H9 (cell line): ENCODE results near the gene LTBP2. TPM values are rescaled to one million over a fixed set of nuclear protein-coding genes. Genes with fewer than 3 reads are reported as not detected.

Experiments
- DNase-seq: peaks from one replicate; pipeline ENCODE4 v3.0.0-alpha.2; 2017
- H2AFZ ChIP-seq: one replicate; pipeline ENCODE4 v1.6.1; 2013; ENCODE audit warnings: mild to moderate bottlenecking, low read length, control low read depth, moderate library complexity
- H2AK5ac ChIP-seq: 2 replicates; pipeline ENCODE4 v1.6.1; 2013; ENCODE audit warnings: low read length, control low read depth, mixed read lengths; ENCODE audit not compliant: insufficient read length
- H2BK120ac ChIP-seq: one replicate; pipeline ENCODE4 v1.6.1; 2013; ENCODE audit warnings: low read depth, mild to moderate bottlenecking, low read length, control low read depth, inconsistent platforms; ENCODE audit not compliant: poor library complexity, severe bottlenecking
- H2BK12ac ChIP-seq: 2 replicates; pipeline ENCODE4 v1.6.1; 2013; ENCODE audit warnings: low read length, control low read depth, mixed read lengths, low read depth; ENCODE audit not compliant: insufficient read length
- H2BK15ac ChIP-seq: 2 replicates; pipeline ENCODE4 v1.6.1; 2013; ENCODE audit warnings: low read depth, low read length, control low read depth
- H2BK20ac ChIP-seq: one replicate; pipeline ENCODE4 v1.6.1; 2013; ENCODE audit warnings: low read depth, mild to moderate bottlenecking, low read length, control low read depth, inconsistent platforms; ENCODE audit not compliant: poor library complexity, severe bottlenecking
- H2BK5ac ChIP-seq: 2 replicates; pipeline ENCODE4 v1.6.1; 2013; ENCODE audit warnings: low read length, control low read depth, mixed read lengths; ENCODE audit not compliant: insufficient read length
- H3K14ac ChIP-seq: 2 replicates; pipeline ENCODE4 v1.6.1; 2013; ENCODE audit warnings: low read length, control low read depth; ENCODE audit not compliant: insufficient read depth
- H3K18ac ChIP-seq: 2 replicates; pipeline ENCODE4 v1.6.1; 2013; ENCODE audit warnings: low read depth, mild to moderate bottlenecking, mixed read lengths, low read length, control low read depth; ENCODE audit not compliant: insufficient read length
- H3K23ac ChIP-seq: 2 replicates; pipeline ENCODE4 v1.6.1; 2013; ENCODE audit warnings: low read length, control low read depth, mixed read lengths, low read depth; ENCODE audit not compliant: insufficient read length
- H3K23me2 ChIP-seq: 2 replicates; pipeline ENCODE4 v1.6.1; 2013; ENCODE audit warnings: low read depth, mild to moderate bottlenecking, mixed read lengths, low read length, control low read depth; ENCODE audit not compliant: insufficient read length, poor library complexity, severe bottlenecking
- H3K27ac ChIP-seq: 2 replicates; pipeline ENCODE4 v1.5.1; 2013; ENCODE audit warnings: low read length, control low read depth, mixed read lengths, low read depth; ENCODE audit not compliant: insufficient read length
- H3K27me3 ChIP-seq: 2 replicates; pipeline ENCODE4 v1.6.1; 2013; ENCODE audit warnings: low read length, control low read depth, inconsistent platforms; ENCODE audit not compliant: insufficient read depth
- H3K4ac ChIP-seq: 2 replicates; pipeline ENCODE4 v1.6.1; 2013; ENCODE audit warnings: low read depth, mild to moderate bottlenecking, control low read depth, inconsistent platforms, low read length, moderate library complexity
- H3K4me1 ChIP-seq: 2 replicates; pipeline ENCODE4 v1.6.1; 2013; ENCODE audit warnings: low read length, control low read depth, inconsistent platforms; ENCODE audit not compliant: insufficient read depth
- H3K4me2 ChIP-seq: 2 replicates; pipeline ENCODE4 v1.6.1; 2013; ENCODE audit warnings: low read length, control low read depth, mixed read lengths; ENCODE audit not compliant: insufficient read length, insufficient read depth
- H3K56ac ChIP-seq: 2 replicates; pipeline ENCODE4 v1.6.1; 2013; ENCODE audit warnings: low read depth, mild to moderate bottlenecking, mixed read lengths, low read length, control low read depth; ENCODE audit not compliant: insufficient read length
- H3K79me1 ChIP-seq: 2 replicates; pipeline ENCODE4 v1.6.1; 2013; ENCODE audit warnings: low read depth, mild to moderate bottlenecking, moderate library complexity, low read length, control low read depth, inconsistent platforms; ENCODE audit not compliant: insufficient read depth, poor library complexity, severe bottlenecking
- H3K79me2 ChIP-seq: 2 replicates; pipeline ENCODE4 v1.6.1; 2013; ENCODE audit warnings: low read length, control low read depth, inconsistent platforms; ENCODE audit not compliant: insufficient read depth
- H3K9ac ChIP-seq: 2 replicates; pipeline ENCODE4 v1.6.1; 2013; ENCODE audit warnings: low read length, control low read depth, mixed read lengths; ENCODE audit not compliant: insufficient read length; ENCODE audit errors: extremely low read depth
- H3K9me3 ChIP-seq: one replicate; pipeline ENCODE4 v1.6.1; 2013; ENCODE audit warnings: low read depth, low read length, inconsistent platforms; ENCODE audit not compliant: control insufficient read depth
- H3T11ph ChIP-seq: one replicate; pipeline ENCODE4 v1.6.1; 2013; ENCODE audit warnings: mild to moderate bottlenecking, low read length, control low read depth, inconsistent platforms
- H4K20me1 ChIP-seq: one replicate; pipeline ENCODE4 v1.6.1; 2013; ENCODE audit not compliant: control insufficient read depth, insufficient read length, insufficient read depth
- H4K5ac ChIP-seq: 2 replicates; pipeline ENCODE4 v1.6.1; 2013; ENCODE audit warnings: low read depth, mild to moderate bottlenecking, mixed read lengths, low read length, control low read depth; ENCODE audit not compliant: insufficient read length
- H4K8ac ChIP-seq: replicated peaks from 2 replicates; pipeline ENCODE4 v1.6.1; 2013; ENCODE audit warnings: low read length, control low read depth, mixed read lengths, low read depth; ENCODE audit not compliant: insufficient read length
- H4K91ac ChIP-seq: 2 replicates; pipeline ENCODE4 v1.6.1; 2013; ENCODE audit warnings: low read depth, mild to moderate bottlenecking, moderate library complexity, mixed read lengths, low read length, control low read depth; ENCODE audit not compliant: insufficient read length
- H3K27ac Mint-ChIP-seq, 3 experiments: 2 replicates in 2 of 3; 3 replicates in 1 of 3; pipeline ENCODE4 v1.8.0; 2020 to 2021; ENCODE audit warnings: mixed read lengths in 3 of 3, mild to moderate bottlenecking in 1 of 3, moderate library complexity in 1 of 3
- H3K27me3 Mint-ChIP-seq: 2 replicates; pipeline ENCODE4 v1.8.0; 2021; ENCODE audit warnings: low read depth, mild to moderate bottlenecking, moderate library complexity, mixed read lengths
- H3K36me3 Mint-ChIP-seq, 3 experiments: 2 replicates in 2 of 3; 3 replicates in 1 of 3; pipeline ENCODE4 v1.8.0; 2020 to 2021; ENCODE audit warnings: low read depth in 3 of 3, mixed read lengths in 3 of 3; ENCODE audit not compliant: insufficient read depth in 1 of 3
- H3K4me1 Mint-ChIP-seq, 2 experiments: 2 replicates each; pipeline ENCODE4 v1.8.0; 2020; ENCODE audit warnings: mixed read lengths in 2 of 2
- H3K4me3 Mint-ChIP-seq, 2 experiments: 2 replicates in 1 of 2; 3 replicates in 1 of 2; pipeline ENCODE4 v1.8.0; 2020 to 2021; ENCODE audit warnings: mild to moderate bottlenecking in 2 of 2, mixed read lengths in 2 of 2, moderate library complexity in 1 of 2
- H3K9me3 Mint-ChIP-seq, 2 experiments: 2 replicates in 1 of 2; 3 replicates in 1 of 2; pipeline ENCODE4 v1.8.0; 2020; ENCODE audit warnings: mild to moderate bottlenecking in 2 of 2, mixed read lengths in 2 of 2, moderate library complexity in 1 of 2
- WGBS: extraction: QIAGEN DNeasy Blood & Tissue Kit; methylation state at CpG from one replicate; pipeline ENCODE4 v1.1.7; 2013; ENCODE audit warnings: missing lambda C conversion rate, low lambda C conversion rate, mixed read lengths; ENCODE audit not compliant: insufficient read length; ENCODE audit errors: extremely low coverage; 5-methylcytosine and 5-hydroxymethylcytosine counted together
- total RNA-seq: library from RNA; stranded (reverse); gene quantifications from 2 replicates; pipeline ENCODE4 v1.2.1, GENCODE V29; 2021
- TF ChIP-seq, protein P1 (sequence below): fragments of 200-600 bp; sonication (generic); conservative IDR thresholded peaks from 3 replicates; pipeline ENCODE4 v1.8.0; 2021; ENCODE audit warnings: antibody characterized with exemption, mild to moderate bottlenecking

Gene LTBP2
- total RNA-seq, 1 experiment from 2014 or later, result 0.77 TPM

DNA sequence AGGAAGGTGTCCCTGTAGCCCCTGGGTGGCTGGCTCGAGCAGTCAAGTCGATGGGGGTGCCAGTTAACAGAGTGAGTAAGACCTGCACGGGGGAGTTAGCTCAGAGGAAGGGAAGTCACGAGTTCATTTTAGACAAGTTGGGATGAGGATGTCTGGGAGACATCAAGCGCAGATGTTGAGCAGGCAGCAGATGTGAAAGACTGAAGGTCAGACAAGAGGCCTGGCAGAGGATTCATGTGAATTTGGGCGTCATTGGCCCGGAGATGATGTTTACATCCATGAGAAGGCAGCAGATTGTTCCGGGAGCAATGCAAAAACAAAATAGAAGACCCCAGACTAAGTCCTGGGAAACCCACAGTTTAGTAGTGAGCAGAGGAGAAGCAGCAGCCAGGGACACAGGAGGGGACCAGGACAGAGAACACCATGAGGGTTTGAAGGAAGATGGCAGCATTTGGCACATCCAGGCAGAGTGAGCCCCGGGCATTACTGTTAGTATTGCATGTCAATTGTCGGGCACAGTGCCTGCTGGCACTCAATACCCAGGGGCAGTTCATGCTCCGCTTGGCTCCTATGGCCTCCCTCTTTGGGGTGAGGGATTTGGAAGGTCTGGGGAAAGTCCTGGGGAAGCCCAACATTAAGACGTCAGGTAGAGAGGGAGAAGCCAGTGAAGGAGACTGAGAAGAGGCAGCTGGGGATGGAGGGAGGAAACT, 15.1 kb downstream of the LTBP2 start:
- Histone ChIP-seq H3K56ac (no peak overlapping the region), H3K23ac (no peak overlapping the region), H2BK12ac (no peak overlapping the region), H3K79me1 (no peaks in the 10 kb centered on the region), H2BK20ac (no peak overlapping the region), H4K20me1 (no peaks in the 10 kb centered on the region), H2BK15ac (no peak overlapping the region), H2BK5ac (no peak overlapping the region), H3K4me2 (no peak overlapping the region), H3T11ph (no peak overlapping the region), H2AK5ac (no peak overlapping the region), H2BK120ac (no peak overlapping the region), H3K14ac (no peak overlapping the region; the same call in 1 of the 2 replicates), H3K9me3 (no peaks in the 10 kb centered on the region), H4K5ac (no peak overlapping the region), H3K27me3 (no peaks in the 10 kb centered on the region), H4K91ac (no peak overlapping the region), H3K9ac (no peak overlapping the region), H3K79me2 (no peaks in the 10 kb centered on the region), H3K18ac (no peak overlapping the region), H3K4me1 (no peaks in the 10 kb centered on the region), H3K4ac (no peak overlapping the region), H3K23me2 (no peaks in the 10 kb centered on the region), H4K8ac (no peak overlapping the region), H2AFZ (no peak overlapping the region), H3K27ac (no peak overlapping the region)
- Mint-ChIP-seq H3K9me3 (no peaks in the 10 kb centered on the region), H3K27ac (no peak overlapping the region; a peak in 1 of 7 replicates), H3K4me1 (no peaks in the 10 kb centered on the region), H3K4me3 (no peak overlapping the region), H3K27me3 (peaks cover 5% of the 10 kb centered on the region), H3K36me3 (no peaks in the 10 kb centered on the region)
- no peak for DNase-seq
- WGBS, result no CpG with 5 or more reads among the region's 12 CpGs
- TF ChIP-seq, protein P1, sequence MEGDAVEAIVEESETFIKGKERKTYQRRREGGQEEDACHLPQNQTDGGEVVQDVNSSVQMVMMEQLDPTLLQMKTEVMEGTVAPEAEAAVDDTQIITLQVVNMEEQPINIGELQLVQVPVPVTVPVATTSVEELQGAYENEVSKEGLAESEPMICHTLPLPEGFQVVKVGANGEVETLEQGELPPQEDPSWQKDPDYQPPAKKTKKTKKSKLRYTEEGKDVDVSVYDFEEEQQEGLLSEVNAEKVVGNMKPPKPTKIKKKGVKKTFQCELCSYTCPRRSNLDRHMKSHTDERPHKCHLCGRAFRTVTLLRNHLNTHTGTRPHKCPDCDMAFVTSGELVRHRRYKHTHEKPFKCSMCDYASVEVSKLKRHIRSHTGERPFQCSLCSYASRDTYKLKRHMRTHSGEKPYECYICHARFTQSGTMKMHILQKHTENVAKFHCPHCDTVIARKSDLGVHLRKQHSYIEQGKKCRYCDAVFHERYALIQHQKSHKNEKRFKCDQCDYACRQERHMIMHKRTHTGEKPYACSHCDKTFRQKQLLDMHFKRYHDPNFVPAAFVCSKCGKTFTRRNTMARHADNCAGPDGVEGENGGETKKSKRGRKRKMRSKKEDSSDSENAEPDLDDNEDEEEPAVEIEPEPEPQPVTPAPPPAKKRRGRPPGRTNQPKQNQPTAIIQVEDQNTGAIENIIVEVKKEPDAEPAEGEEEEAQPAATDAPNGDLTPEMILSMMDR, result no peak
